ENCODE results near the gene FTH1.
A peak's percentile ranks its signal among the peaks of the same experiment; 100 is the strongest.

Gene FTH1

DNA sequence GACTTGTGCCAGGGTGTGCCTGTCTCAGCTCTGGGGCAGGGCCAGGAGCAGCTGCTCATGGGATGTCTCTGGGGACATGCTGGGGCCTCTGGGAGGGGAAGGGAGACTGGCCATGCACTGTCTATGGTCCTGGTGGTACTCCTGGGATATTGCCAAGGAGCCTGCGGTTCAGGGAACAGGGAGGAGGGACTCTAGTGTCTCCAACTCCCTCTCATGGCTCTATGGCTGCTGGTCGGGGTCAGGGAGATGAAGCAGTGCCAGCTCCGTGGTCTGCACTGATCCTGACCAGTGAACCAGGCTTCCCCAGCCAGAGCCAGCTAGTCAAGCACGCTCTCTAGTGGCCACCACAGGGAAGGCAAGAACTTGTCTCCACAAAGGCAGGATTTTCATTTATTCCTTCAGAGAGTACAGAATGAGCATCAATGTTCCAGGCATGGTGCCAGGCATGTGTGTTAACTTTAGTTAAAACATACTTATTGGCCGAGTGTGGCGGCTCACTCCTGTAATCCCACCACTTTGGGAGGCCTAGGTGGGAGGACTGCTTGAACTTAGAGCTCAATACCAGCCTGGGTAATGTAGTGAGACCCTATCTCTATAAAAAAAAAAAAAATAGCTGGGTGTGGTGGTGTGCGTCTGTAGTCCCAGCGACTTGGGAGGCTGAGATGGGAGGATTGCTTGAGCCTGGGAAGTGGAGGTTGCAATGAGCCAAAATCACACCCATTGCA, 19.8 kb downstream of the FTH1 start:
- DNase-seq, result peak; percentile 31

- DNase-seq, result no peak
These were observed 20.5 kb downstream of the FTH1 start for GRCh38 chr11:61946894-61947293.

GRCh38 chr11:61945191-61945590, 22.2 kb downstream of the FTH1 start:
- DNase-seq, result no peak

- DNase-seq, result no peak
These were observed 27.0 kb downstream of the FTH1 start for GRCh38 chr11:61940466-61940865.

DNA sequence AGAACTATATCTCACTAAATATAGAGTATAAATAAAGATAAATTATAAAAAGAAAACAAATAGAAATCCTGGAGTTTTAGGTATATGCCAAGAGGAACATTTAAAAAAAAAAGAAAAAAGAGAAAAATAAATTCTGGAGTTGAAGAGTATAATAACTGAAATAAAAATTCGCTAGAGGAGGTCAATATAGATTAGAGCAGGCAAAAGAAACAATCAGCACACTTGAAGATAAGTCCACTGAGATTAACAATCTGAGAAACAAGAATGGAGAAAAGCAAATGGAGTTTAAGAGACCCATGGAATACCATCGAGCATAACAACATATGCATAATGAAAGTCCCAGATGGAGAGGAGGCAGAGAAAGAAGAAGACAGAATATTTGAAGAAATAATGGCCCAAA, 31.6 kb downstream of the FTH1 start:
- no peak for DNase-seq

- no peak for DNase-seq
These were observed 36.5 kb downstream of the FTH1 start for GRCh38 chr11:61930933-61931332.

GRCh38 chr11:61928606-61929005, 38.8 kb downstream of the FTH1 start:
- no peak for DNase-seq

GRCh38 chr11:61927501-61927900, 39.9 kb downstream of the FTH1 start:
- no peak for DNase-seq

- DNase-seq, result no peak
These were observed 41.2 kb downstream of the FTH1 start for GRCh38 chr11:61926235-61926634.

GRCh38 chr11:61925736-61926135, 41.7 kb downstream of the FTH1 start:
- no peak for DNase-seq

DNA sequence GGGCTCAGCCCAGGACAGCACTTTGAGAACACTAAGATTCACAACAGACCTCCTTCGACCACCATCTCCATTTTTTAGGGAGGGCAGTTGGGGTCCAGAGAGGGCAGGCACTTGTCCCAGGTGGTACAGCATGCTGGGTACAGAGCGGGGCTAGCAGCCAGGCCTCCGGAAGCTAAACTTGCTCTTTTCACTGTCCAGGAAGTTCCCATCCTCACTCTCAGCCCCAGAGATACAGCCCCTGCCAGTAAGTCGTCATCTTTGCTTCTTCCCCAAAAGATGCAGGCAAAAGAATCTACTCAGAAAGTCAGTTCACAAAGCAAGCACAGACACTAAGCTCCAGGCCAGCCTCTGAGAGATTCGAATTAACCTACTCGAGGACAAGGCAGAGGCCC, 43.4 kb downstream of the FTH1 start:
- DNase-seq, result no peak

GRCh38 chr11:61923166-61924063, 44.0 kb downstream of the FTH1 start:
- DNase-seq, result no peak

GRCh38 chr11:61922539-61922938, 44.9 kb downstream of the FTH1 start:
- DNase-seq, result no peak

DNA sequence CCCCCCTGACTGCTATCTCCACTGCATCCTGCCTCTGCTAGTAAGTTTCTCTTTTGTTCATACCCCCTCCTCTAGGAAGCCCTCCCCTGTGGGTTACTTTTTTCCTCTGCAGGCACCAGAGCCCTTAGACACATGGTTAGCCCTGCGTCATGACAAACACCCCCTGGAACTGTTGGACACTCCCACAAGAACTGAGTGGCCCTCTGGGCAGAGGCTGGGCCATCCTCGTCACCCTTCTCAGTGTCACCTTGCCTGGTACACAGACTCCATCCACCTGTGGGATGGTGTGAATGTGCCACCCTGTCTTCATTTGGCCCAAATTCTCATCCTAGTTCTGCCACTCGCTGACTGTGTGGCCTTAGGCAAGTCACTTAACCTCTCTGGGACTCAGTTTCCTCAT, 46.0 kb downstream of the FTH1 start:
- no peak for DNase-seq

- DNase-seq, result no peak
These were observed 47.5 kb downstream of the FTH1 start for GRCh38 chr11:61919705-61920631.

DNA sequence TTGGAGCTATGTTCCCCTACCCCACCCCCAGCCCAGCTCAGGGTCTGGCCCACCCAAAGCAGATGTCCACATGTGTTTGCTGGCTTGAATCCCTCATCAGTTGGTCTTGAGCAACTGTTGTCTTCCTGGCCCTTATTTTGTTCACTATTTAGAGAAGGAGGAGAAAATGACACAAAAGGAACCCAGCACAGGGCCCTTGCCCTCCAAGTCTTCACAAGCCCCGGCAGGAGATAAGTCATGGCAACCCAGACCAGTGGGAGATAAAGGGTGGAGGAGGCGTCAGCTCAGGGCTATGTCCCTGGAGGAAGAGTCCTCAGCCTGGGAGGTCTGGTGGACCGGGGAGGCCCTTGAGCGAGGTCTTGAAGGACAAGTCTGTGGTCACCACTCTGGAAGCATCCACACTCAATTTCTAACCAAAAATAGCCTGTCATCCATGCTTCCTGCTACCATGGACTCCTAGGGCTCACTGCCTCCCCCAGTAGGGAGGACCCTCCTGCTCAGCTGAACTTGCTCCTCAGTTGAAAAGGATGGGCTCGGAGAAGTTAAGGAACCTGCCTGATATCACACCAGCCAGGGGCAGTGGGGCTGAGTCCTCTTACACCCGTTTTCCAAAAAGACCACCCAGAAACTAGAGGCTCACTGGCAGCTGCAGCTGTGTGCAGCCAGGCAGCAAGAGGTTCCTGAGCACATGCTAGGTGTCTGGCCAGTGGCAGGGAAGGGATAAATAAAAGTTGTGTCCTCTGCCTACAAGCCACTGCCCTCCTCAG, 48.3 kb downstream of the FTH1 start:
- DNase-seq, result no peak

GRCh38 chr11:61918251-61918937, 49.0 kb downstream of the FTH1 start:
- no peak for DNase-seq

DNA sequence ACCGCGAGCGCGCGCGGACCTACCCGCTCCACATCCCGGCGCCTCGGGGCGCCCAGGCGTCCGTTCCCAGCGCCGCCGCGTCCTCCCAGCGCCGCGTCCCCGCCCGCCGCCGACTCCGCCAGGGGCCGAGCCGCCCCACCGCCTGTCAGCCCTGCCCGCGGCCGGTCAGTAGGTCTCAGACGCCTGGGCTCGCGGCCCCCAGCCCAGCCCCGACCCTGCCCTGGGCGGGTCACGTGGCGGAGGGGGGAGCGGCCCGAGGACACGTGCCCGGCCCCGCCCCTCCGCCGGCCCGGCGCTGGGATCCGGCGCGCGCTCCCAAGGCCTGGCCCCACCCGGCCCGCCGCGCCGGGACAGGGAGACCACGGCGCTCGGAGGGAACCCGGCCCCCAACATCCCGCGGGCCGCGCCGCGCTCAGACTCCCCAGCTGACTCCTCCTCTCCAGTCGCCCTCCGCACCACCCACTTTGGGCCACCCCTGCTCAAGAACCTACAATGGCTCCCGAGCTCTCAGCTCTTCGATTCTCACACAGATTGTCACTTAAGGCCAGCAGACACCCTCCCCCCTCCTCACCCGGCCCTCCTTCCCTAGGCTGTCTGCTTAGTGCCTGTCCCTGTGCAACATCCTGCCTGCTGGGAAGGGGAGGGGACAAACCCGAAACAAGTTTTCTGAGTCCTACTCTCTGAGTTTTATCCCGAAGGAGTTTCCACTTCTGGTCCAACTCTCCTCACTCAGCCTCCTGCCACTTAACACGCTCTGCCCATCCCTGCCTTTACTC, 49.9 kb downstream of the FTH1 start, which contains the start of gene RAB3IL1:
TSS of gene RAB3IL1 (minus strand) at position 233 of the 776 bp plus-strand sequence. CDS start at position 34, 199 bp downstream.
- DNase-seq, result no peak

GRCh38 chr11:61916737-61917333, 50.6 kb downstream of the FTH1 start:
- no peak for DNase-seq

GRCh38 chr11:61914471-61915171, 52.8 kb downstream of the FTH1 start:
- DNase-seq, result no peak
